ENCODE measurements around the gene STBD1. TPM values are rescaled to one million over a fixed set of nuclear protein-coding genes. Genes with fewer than 3 reads are reported as not detected.

The STBD1 gene
- polyA plus RNA-seq, 1 donor from 2014 or later: not detected

- H3K27me3 ChIP-seq (ENCODE audit: insufficient read depth, low read depth, low read length): no peaks in the 10 kb centered on the region
- H3K9me3 ChIP-seq (ENCODE audit: low read length): no peaks in the 10 kb centered on the region
- no peak overlapping the region for H3K4me3 ChIP-seq (ENCODE audit: low read length)
- no peaks in the 10 kb centered on the region for H3F3A ChIP-seq (ENCODE audit: insufficient read depth, low read length, poor library complexity, severe bottlenecking)
- H3K9me2 ChIP-seq (ENCODE audit: insufficient read depth, low read length): no peaks in the 10 kb centered on the region
- no peak for TF ChIP-seq TAF1 (IDR thresholded peaks at IDR 0.05; ENCODE audit: low read depth)
- TF ChIP-seq POLR2AphosphoS5 (IDR thresholded peaks at IDR 0.05): no peak
- no peaks in the 10 kb centered on the region for H3K36me3 ChIP-seq (ENCODE audit: insufficient read depth, low read length)
- H2AFZ ChIP-seq (ENCODE audit: low read depth, low read length): no peak overlapping the region
- H3K79me2 ChIP-seq (replicated peaks; ENCODE audit: insufficient read depth, low read length): no peaks in the 10 kb centered on the region
- H4K20me1 ChIP-seq (ENCODE audit: insufficient read depth): no peaks in the 10 kb centered on the region
- no peak overlapping the region for H3K4me2 ChIP-seq (ENCODE audit: low read length)
- no peak overlapping the region for H3K9ac ChIP-seq (ENCODE audit: low read length)
- no peak overlapping the region for H3K27ac ChIP-seq (ENCODE audit: low read length)
These were observed 34.5 kb upstream of the STBD1 start for GRCh38 chr4:76272073-76272472.

GRCh38 chr4:76272582-76272981 lies 34.0 kb upstream of the STBD1 start:
- Histone ChIP-seq H3K9me3 (ENCODE audit: low read length) (no peaks in the 10 kb centered on the region), H3K4me3 (ENCODE audit: low read length) (no peak overlapping the region), H4K20me1 (ENCODE audit: insufficient read depth) (no peaks in the 10 kb centered on the region), H3K9me2 (ENCODE audit: insufficient read depth, low read length) (no peaks in the 10 kb centered on the region), H3K79me2 (replicated peaks; ENCODE audit: insufficient read depth, low read length) (no peaks in the 10 kb centered on the region), H3K27ac (ENCODE audit: low read length) (no peak overlapping the region), H3F3A (ENCODE audit: insufficient read depth, low read length, poor library complexity, severe bottlenecking) (no peaks in the 10 kb centered on the region), H3K4me2 (ENCODE audit: low read length) (no peak overlapping the region), H2AFZ (ENCODE audit: low read depth, low read length) (no peak overlapping the region), H3K36me3 (ENCODE audit: insufficient read depth, low read length) (no peaks in the 10 kb centered on the region), H3K9ac (ENCODE audit: low read length) (no peak overlapping the region), H3K27me3 (ENCODE audit: insufficient read depth, low read depth, low read length) (no peaks in the 10 kb centered on the region)
- TF ChIP-seq RAD21 (conservative IDR thresholded peaks at IDR 0.05) (no peak), TAF1 (IDR thresholded peaks at IDR 0.05; ENCODE audit: low read depth) (no peak), MXI1 (conservative IDR thresholded peaks at IDR 0.05; ENCODE audit: poor library complexity, severe bottlenecking) (no peak), EP300 (conservative IDR thresholded peaks at IDR 0.05; ENCODE audit: poor library complexity, severe bottlenecking) (no peak), POLR2AphosphoS5 (IDR thresholded peaks at IDR 0.05) (no peak), SMC3 (conservative IDR thresholded peaks at IDR 0.05; ENCODE audit: poor library complexity) (no peak), REST (IDR thresholded peaks at IDR 0.05; ENCODE audit: borderline replicate concordance) (no peak), CTCF (IDR thresholded peaks at IDR 0.05; ENCODE audit: poor library complexity, severe bottlenecking) (no peak), EZH2 (IDR thresholded peaks at IDR 0.05; ENCODE audit: borderline replicate concordance, insufficient read depth, low read length, poor library complexity, severe bottlenecking) (no peak)

- Histone ChIP-seq H3K36me3 (ENCODE audit: insufficient read depth, low read length) (no peaks in the 10 kb centered on the region), H3K79me2 (replicated peaks; ENCODE audit: insufficient read depth, low read length) (no peaks in the 10 kb centered on the region), H3K9me3 (ENCODE audit: low read length) (no peaks in the 10 kb centered on the region), H3K4me2 (ENCODE audit: low read length) (no peak overlapping the region), H3K27me3 (ENCODE audit: insufficient read depth, low read depth, low read length) (no peaks in the 10 kb centered on the region), H4K20me1 (ENCODE audit: insufficient read depth) (no peaks in the 10 kb centered on the region), H3K9me2 (ENCODE audit: insufficient read depth, low read length) (no peaks in the 10 kb centered on the region), H3F3A (ENCODE audit: insufficient read depth, low read length, poor library complexity, severe bottlenecking) (no peaks in the 10 kb centered on the region), H2AFZ (ENCODE audit: low read depth, low read length) (no peak overlapping the region), H3K9ac (ENCODE audit: low read length) (no peak overlapping the region), H3K4me3 (ENCODE audit: low read length) (no peak overlapping the region), H3K27ac (ENCODE audit: low read length) (no peak overlapping the region)
- TF ChIP-seq REST (IDR thresholded peaks at IDR 0.05; ENCODE audit: borderline replicate concordance): no peak
- no peak for TF ChIP-seq RAD21 (conservative IDR thresholded peaks at IDR 0.05)
- no peak for TF ChIP-seq CTCF (IDR thresholded peaks at IDR 0.05; ENCODE audit: poor library complexity, severe bottlenecking)
- no peak for TF ChIP-seq EZH2 (IDR thresholded peaks at IDR 0.05; ENCODE audit: borderline replicate concordance, insufficient read depth, low read length, poor library complexity, severe bottlenecking)
- TF ChIP-seq EP300 (conservative IDR thresholded peaks at IDR 0.05; ENCODE audit: poor library complexity, severe bottlenecking): no peak
- no peak for TF ChIP-seq POLR2AphosphoS5 (IDR thresholded peaks at IDR 0.05)
- no peak for TF ChIP-seq TAF1 (IDR thresholded peaks at IDR 0.05; ENCODE audit: low read depth)
- no peak for TF ChIP-seq MXI1 (conservative IDR thresholded peaks at IDR 0.05; ENCODE audit: poor library complexity, severe bottlenecking)
- no peak for TF ChIP-seq SMC3 (conservative IDR thresholded peaks at IDR 0.05; ENCODE audit: poor library complexity)
These were observed 33.5 kb upstream of the STBD1 start for GRCh38 chr4:76272999-76273398.
